Right lung (tissue), 5 donors: ENCODE data around the gene TAGLN3. TPM values are rescaled to one million over a fixed set of nuclear protein-coding genes. Genes with fewer than 3 reads are reported as not detected.
A peak's percentile ranks its signal among the peaks of the same experiment; 100 is the strongest.
"Not testable (repeated sequence)": the region's sequence is repeated elsewhere in the genome, so short reads cannot be mapped to it uniquely, and the experiment has no call there.

ENCODE experiments used
- DNase-seq, 2 donors: peaks; one replicate each; pipeline ENCODE4 v3.0.0-alpha.2; 2013
- polyA plus RNA-seq, 5 donors: library from polyadenylated mRNA; unstranded; fragments of 120-200 nt; gene quantifications; one replicate each; pipeline versions ENCODE4 v1.2.1 to v1.2.3, GENCODE V29; 2013; ENCODE audit warnings: inconsistent platforms in 1 of 5, low replicate concordance in 1 of 5; ENCODE audit not compliant: insufficient read length in 5 of 5, insufficient read depth in 1 of 5

TAGLN3 gene
- polyA plus RNA-seq, 5 donors: 2.9 to 3.9 (median 3.4) TPM

DNA sequence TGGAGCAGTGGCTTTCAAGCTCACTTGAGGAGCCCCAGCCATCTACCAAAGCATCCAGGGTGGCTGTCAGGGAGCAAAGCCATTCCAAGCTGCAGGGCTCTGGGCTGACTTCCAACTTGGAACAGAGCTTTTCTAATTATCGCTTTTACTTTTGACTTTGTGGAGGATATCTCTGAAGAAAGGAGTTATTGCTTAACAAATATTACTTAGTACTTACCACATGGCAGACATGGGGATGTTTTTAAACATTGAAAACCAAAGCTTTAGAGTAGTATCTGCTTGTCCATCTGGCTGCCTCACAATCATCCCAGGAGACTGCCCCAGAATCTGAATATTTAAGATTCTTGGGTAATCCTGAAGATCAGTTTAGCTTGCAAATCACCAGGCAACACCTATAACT, 8.9 kb downstream of the TAGLN3 start:
- DNase-seq: peak; percentile 68 to 73

GRCh38 chr3:112009670-112010069, 10.9 kb downstream of the TAGLN3 start:
- DNase-seq: no peak

DNA sequence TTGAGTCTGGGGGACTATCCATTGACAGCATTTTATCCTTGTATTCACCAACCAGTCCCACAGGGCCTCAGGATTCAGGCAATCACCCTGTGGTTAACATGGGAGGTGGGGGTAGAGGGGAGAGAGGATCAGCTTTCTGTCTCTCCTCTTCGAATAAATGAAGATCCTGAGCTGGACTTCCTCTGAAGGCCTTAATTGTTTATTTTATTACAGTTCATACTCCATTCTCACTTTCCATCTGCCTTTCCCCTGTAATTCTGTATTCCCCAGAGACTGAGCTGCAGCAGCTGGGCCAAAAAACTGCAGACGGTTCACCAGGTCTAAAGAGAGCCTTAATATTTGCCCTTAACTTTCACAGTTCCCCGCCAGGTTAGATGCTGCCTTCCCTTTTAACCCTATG, 11.9 kb downstream of the TAGLN3 start:
- DNase-seq: no peak

GRCh38 chr3:112011376-112011940, 12.7 kb downstream of the TAGLN3 start:
- no peak for DNase-seq

DNA sequence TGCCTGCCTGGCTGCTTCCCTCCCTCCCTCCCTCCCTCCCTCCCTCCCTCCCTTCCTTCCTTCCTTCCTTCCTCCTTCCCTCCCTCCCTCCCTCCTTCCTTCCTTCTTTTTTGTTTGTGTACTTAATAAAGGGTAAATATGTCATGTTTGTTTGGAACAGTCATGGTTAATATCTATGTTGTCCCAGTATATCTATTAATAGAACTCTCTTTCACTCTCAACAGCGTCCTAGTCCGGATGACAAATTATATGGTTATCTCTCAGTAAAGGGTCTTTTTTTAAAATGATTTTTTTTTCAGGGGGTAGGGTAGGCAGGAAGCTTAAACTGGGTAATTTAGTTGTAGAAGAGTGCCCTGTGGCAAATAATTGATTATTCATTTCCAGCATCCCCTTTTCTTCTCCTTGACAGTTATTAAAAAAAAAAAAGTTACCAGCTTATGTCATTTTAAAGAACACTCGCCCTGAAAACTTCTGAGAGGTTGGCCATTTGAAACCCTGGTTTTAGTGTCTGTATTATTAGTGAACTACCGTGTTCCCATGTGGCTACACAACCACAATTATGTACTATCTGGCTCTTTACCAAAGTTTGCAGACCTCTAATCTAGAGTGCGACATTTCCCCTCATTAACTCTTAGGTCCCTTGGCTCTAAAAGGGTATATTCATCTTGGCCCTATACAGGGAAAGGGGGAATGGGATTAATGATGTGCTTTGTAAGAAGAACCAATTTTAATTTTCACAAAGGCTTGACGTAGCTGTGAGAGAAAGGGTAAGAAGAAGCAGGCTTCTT, 13.7 kb downstream of the TAGLN3 start:
- DNase-seq: no peak

DNA sequence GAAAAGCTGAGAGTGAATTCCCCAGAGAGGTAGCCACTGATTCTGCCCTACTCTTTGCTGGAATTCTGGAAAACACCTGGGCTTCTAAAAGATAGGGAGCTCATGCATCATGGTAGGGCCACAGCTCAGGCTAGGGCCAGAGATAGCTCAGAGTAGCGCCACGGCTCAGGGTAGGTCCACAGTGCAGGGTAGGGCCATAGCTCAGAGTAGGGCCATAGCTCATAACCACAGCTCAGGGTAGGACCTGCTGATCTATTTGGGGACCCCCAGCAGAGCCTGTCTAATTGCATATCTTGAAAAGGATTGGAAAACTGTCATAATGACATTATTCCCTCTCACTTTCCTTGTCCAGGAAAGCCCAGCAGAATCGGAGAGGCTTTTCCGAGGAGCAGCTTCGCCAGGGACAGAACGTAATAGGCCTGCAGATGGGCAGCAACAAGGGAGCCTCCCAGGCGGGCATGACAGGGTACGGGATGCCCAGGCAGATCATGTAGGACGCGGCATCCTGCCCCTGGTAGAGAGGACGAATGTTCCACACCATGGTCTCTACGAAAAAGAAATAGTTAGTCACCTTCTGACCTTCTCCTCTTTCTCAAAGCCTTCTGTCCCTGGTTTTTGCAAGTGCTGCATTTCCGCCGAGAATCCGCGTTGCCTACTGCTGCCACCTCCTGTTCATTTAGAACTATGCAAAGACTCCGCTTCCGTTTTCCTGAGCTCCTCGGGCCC, 14.5 kb downstream of the TAGLN3 start:
- DNase-seq: peak; percentile 75 to 82

GRCh38 chr3:112013784-112014143, 15.0 kb downstream of the TAGLN3 start:
- no peak for DNase-seq

DNA sequence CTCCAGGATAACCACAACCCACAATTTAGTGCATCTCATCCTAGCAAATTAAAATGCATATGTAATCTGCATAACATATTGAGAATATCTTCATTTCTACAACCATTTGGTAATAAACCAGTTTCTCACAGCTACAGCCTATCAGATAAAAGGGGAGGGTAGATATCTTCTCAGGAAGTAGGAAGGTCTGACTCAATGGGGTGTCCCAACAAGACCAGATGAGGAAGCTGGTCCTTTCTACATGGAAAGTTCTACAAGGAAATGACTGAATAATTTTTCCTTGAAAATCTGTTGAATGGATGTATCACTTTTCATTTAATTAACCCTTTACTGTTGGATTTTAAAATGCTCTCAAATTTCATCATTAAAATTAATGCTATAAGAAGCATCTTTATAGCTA, 18.4 kb downstream of the TAGLN3 start:
- DNase-seq: no peak

- DNase-seq: no peak
Observed at GRCh38 chr3:112018712-112019111, 20.0 kb downstream of the TAGLN3 start.

DNA sequence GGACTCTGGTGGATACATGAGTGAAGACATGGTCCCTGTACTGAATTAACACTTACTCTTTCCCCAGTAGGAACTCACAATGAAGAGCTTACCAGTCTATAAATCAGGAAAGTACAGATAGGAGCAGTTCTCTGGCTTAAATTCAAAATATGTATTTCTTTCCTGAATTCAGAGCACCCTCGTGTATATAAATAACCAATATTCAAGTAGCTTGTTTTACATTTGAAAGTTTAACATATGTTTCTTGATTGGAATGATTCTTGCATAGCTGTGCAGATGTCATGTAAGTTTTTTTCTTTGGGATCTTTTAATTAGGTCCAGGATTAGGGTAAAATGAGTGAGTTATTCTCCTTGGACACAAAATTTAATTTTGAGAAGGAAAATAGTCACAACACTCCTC, 21.0 kb downstream of the TAGLN3 start:
- DNase-seq: no peak

DNA sequence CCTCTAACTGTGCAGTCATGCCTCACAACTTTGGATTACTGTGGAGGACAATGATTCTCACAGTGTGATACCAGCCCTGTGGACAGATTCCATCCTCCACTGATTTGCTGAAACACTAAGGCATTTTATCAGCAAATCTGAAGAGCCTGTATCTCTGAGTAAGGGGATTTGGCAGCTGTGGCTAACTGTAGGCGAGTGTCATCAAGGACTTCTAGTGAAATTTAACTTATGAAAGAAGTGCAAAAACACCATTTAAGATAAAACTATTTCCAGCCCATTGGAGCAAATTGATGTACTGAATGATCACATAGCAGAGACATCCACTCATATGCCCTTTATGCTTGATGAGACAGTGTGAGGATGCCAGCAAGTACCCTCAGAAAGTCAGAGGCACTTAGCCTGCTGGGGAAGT, 22.0 kb downstream of the TAGLN3 start:
- DNase-seq: no peak

DNA sequence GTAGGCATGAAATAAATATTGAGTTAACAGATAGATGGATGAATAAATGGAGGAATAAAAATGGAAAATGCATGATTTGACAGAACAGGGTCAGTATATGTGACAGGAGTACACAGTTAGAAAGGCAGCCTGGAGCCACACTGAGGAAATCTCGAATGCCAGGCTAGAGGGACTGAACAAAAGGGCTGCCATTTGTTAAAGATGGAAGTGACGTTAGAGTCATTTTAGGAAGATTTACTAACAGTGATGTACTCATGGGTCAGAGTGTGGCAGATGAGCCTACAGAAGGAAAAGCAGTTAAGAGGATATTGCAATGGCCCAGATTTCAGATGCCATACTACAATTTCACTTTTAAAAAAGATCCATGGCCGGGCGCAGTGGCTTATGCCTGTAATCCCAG, 28.4 kb downstream of the TAGLN3 start:
- DNase-seq: no peak

DNA sequence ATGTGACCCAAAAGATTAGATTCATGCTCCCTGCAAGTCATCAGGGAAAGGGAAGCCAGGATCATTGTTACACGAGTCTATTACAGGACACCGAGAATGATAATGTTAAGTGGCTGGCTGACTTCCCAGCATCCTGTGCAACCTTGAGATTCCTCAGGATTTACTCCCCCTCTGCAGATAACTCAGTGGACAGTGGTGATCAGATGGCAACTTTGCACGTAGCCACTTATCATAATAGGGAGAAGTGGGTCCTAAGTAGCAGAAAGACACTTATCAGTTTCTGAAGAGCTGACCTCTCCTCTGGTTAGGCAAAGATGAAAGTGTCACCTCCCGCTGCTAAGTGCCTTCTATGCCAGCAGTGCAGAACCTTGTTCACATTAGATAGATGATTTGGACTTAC, 29.1 kb downstream of the TAGLN3 start:
- DNase-seq: no peak

- no peak for DNase-seq
Observed at GRCh38 chr3:112030901-112031300, 32.2 kb downstream of the TAGLN3 start.

GRCh38 chr3:112032098-112032731, 33.5 kb downstream of the TAGLN3 start:
- DNase-seq: no peak

GRCh38 chr3:112034436-112034835, 35.7 kb downstream of the TAGLN3 start, which contains the start of gene TMPRSS7:
Gene TMPRSS7, plus strand, starts transcription at chr3:112034736. Its CDS starts 110 bp downstream, at chr3:112034846.
- DNase-seq: no peak

- DNase-seq: no peak
Observed at GRCh38 chr3:112035241-112035640, 36.5 kb downstream of the TAGLN3 start.

DNA sequence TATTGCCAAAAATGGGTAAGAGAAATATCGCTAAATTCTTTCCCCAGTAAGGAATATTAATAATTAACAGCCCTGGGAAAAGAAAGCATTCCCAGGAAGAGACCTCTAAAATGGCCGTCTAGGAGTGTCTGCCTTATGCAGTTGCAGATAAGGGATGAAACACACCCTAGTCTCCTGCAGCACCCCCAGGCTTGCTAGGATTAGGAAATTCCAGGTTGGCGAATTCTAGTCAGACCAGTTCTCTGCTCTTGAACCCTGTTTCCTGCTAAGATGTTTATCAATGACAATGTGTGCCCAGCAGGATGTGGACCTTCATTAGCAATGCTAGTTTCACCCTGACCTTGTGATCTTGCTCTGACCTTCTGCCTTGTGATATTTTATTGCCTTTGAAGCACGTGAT, 38.5 kb downstream of the TAGLN3 start:
- not testable (repeated sequence) for DNase-seq

DNA sequence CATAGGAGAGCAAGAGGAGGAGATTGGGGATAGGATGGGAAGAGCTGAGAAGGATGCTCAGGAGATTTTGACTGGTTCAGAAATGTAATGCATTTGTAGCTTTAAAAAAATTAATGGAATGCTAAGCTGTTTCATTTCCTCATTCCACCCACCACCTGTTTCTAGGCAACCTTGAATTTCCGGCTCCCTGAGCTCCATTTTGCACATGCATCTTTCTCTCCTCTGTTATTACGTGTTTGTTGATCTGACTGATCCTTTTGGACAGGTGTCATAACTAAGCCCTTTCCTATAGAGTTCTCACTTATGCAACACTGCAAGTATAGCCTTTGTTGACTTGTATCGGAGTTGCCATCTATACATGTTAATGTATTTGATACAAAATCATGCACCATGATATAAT, 40.1 kb downstream of the TAGLN3 start:
- no peak for DNase-seq

GRCh38 chr3:112041321-112041720, 42.6 kb downstream of the TAGLN3 start:
- DNase-seq: no peak

DNA sequence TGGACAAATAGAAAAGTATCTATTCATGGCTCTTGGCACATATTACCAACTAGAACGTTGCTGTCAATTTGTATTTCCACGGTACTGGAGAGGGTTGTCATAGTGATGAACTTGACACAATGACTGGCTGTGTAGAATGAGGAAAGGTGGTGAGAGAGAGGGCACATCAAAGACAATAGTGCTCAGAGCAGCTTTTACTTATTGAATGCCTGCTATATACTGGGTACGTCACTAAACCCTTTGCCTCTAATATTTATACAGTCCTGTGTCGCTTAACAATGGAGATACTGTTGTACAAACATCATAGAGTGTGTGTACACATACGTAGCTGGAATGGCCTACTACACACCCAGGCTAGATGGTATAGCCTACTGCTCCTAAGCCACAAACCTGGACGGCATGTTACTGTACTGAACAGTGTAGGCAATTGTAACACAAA, 44.1 kb downstream of the TAGLN3 start:
- no peak for DNase-seq

DNA sequence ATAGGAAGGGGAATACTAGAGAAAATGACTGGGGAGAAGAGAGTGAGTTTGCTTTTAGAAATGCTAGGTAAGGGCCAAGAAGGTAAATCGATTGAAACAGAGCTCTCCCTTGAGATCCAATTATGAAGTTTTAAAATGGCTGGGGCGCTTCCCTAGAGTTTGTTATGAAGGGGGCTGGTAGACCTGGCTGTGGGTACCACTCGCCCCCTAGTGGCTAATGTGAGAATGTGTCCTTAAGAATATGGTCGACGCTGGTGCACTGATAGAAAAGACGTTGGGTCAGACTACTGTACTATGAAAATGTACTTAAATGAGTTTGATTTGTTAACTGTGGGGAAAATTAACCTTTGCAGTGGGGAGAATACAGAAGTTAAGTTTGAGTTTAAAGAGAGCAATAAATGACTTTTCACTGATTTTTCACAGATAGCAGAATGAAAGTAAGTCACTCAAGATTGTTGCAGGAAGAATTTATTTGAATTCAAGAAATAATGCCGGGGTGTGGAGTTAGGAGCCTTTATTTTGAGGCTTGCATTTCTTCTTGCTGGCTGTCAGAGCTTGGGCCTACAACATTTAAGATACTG, 45.0 kb downstream of the TAGLN3 start:
- DNase-seq: peak; percentile 49 to 69
